ENCODE results near the gene GPR148.

GPR148 gene

DNA sequence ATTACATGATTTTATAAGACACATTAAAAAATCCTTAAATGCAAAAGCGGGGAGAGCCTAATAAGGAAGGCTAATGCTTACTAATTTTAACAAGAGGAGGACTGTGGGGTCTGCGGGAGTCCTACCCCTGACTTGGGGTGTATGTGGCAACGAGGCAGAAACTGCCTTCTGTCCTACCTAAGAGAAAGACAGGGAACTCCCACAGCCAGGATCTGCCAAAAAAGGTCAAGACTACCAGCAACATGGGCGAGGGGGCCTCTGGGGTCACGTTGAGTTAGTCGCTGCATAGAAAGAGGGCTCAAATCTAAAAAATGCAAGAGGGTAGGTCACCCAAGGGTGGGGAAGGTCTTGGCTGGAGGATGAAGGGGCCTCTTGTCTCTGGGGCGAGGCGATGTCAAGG lies 25.9 kb downstream of the GPR148 start:
- DNase-seq = no peak

DNA sequence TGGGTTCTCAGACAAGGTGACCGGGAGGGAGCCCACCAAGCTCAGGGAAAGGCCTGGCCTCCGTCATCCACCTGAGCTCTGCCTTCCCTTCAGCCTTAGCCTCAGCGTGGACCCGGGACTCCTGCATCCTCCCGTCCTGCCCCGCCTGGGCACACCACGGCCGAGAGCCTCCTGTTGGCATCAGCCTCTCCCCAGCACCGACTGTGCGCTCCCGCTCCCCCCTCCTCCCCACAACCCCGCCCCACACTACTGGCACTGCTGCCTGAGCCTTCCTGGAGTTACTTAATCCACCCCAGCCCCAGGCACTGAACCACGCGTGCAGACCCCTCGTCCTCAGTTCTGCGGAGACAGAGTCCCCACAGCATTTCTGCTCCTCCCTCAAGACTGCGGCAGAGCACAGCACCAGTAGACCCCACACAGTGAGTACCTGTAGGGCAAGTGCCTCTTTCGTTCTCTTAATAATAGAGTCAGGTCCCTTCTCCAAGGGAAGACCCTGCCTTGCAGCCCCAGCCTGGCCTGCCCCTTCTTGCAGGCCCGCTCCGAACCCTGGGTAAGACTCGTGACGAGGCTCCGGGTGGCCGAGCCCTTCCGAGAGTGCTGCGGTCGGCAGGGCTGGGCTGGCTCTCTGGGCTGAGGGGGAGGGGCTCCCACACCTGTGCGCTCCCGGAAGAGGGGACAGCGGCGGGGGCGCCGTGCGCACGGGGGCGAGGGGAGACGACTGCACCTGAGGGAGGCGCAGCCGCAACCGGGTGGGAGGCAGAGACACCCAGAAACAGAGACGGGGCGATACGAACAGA lies 26.6 kb downstream of the GPR148 start, which contains the start of gene AMER3:
TSS of gene AMER3 (plus strand) at position 285 of the 797 bp plus-strand sequence. CDS start 6,533 bp downstream, outside the sequence.
- DNase-seq = no peak

DNA sequence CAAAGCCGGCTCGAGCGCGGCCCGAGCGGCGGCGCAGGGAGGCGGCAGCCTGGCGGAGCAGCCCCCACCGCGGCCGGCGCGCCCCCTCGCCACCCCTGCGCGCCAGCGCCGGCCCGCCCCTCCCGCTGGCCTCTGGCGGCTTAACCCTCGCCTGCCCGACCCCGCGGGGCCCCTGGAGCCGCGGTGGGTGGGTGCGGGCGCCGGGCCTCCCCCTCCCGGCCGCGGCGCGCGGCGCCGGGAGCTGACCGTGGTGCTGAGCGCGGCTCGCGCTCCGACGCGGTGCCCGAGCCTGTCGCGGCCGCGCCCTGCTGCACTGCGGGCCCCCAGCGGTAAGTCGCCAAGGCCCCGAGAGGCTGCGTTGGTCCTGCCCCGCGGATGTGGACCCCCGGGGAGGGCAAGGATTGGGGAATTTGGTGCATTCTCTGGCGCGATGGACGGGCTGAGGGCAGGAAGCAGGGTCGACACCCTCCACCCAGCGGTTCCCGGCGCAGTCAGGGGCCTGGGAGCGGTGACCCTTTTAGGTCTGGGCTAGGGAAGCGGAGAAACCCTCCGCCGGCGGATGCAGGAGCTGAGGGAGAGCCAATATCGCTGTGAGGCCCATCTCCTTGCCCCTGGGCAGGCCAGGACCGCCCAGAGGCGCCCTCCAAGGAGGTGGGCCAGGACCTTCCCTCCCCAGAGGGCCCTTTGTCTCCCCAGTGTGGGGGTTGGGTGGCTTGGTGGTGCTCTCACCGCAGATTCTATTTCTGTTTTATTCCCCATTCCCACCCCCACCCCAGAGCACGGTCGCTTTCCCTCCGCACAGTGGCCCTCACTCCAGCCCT lies 27.4 kb downstream of the GPR148 start:
- no peak for DNase-seq

DNA sequence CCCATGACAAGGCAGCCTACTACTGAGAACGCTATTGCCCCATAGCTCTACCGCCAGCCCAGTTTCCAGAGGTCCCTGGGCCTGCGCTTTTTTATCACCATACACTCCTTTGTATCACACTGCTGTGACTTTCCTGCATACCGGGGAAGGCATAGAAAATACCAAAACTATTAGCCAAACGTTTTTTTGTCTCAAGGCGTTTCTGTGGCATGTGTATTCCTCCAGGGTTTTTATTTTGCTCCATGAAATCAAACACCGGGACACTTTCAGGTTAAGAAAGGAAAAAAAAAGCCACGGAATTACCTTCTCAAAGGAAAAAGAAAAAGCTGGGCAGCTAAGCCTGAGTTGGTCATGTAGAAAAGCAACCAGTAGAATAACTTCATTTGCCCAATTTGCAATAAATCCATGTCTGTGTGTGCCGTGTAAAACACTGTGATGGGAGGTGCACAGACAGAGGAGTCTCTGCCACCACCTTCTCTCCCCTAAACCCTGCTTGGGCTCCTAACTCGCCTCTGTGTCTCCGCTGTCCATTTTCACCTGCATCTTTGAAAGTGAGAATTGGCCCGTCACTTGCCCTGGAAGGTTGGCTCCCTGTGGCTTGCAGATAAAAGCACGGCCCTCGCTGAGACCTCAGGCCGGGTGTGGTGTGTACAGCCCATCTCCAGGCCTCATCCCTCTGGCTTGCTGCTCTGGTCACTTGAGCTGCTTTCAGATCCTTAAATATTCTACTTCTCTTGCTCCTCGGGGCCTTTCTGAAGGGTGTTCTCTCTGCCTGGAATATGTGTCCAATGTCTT lies 28.2 kb downstream of the GPR148 start:
- DNase-seq = no peak

DNA sequence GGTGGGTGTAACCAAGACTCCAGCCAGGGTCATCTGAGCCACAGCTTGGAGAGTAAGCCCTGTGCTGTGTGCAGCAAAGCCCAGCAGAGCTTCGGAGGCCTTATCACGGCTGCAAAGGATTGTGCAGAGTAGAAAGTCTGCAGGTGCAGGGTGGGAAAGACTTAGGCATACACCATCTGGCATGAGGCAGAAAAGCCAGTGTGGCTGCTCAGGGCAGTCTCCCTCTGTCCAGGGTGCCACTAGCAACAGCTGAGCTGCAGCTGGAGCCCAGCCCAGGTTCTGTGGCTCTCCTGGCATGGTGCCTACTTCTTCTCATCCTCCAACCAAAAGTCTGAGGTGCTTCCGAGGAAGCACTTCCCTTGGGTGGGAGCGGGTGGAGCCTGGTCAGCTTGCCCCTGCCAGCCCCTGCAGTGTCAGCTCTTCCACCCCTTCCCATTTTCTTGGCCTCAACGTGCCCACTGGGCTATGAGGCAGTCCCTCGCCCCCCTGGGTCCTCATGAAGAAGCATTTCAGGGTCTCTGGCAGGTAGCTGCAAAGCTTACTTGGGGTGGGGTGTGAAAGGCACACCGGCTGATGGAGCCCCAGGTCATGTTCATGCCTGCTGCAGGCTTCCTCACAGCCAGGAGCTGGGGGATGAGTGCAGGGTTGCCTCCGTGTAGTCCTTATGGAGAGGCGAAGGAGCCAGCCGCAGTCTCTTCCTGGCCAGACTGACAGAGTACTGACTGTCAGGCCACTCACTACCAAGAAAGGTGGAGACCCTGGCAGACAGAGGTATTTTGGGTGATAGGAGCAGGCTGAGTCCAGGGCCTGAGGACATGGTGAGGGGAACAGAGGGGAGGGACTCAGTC lies 31.3 kb downstream of the GPR148 start:
- DNase-seq = no peak

DNA sequence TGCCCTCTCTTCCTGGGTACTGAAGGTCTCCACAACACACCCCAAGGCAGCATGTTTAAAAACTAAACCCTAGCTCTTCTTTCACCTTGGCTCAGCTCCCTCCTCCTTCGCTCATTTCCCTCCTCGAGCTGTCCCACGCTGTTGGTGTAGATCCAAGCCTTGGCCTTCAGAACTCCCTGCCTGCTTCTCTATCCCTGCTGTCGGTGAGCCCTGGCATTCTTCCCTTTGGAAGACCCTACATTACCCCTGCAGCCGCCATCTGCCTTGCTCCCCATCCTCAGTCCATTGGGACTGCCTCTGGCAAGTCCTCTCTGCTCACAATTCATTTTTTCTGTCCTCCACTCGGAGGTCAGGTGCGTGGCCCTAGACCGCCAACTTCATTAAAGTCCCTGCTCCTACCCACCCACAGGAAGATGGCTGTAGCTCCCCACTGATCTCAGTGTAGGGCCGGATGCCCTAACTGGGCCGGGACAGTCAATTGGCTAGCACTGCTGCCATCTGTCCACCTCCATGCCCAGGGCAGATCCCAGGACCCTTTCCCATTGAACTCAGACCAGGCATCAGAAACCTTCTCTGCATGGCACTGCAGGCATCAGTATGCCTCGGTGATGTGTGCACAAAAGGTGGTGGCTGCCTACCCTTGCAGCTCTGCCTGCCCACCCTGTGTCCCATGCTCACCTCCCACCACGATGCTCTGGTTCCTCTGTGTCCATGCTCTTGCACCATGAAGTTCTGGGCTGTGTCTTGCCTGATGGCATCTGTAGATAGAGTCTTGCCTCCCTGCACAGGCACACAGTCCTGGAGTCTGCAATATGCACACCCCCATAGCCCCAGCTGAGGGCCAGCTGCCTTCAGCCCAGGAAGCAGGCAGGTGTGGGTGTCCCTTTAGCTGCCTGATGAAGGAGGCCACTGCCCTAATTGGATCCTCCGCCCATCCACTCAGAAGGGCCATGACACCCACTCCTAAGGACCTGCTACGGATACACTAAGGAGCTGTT lies 32.2 kb downstream of the GPR148 start:
- no peak for DNase-seq

DNA sequence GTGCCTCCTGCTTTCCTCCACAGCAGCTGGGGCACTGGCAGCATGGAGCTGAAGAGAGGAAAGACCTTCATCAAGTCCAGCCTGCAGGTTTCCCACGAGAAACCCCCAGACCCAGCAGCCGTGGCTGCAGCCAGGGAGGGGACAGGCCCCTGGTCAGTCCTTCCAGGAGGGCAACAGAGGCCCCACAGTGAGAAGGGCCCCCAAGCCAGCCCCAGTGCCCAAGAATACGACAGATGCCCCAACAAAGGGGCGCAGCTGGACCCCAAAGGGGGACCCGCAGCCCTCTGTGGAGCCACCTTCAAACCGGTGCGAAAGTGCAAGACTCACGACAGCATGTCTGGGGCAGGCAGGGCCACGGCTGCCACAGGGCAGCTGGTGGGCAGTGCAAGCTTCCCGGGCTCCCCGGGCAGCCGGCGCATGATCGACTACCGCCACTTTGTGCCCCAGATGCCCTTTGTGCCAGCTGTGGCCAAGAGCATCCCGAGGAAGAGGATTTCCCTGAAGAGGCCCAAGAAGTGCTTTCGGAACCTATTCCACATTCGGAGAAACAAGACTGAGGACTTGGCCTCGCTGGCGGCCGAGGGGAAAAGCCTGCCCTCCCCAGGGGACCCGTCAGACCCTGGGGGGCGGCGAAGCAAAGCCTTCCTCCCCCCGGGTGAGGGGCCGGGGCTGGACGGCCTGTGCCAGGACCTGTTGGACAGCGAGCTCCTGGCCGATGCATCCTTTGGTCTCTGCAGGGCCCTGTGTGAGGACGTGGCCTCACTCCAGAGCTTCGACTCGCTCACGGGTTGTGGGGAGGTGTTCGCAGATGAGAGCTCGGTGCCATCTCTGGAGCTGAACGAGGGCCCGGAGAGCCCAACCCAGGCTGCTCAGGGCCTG lies 33.4 kb downstream of the GPR148 start:
- no peak for DNase-seq

DNA sequence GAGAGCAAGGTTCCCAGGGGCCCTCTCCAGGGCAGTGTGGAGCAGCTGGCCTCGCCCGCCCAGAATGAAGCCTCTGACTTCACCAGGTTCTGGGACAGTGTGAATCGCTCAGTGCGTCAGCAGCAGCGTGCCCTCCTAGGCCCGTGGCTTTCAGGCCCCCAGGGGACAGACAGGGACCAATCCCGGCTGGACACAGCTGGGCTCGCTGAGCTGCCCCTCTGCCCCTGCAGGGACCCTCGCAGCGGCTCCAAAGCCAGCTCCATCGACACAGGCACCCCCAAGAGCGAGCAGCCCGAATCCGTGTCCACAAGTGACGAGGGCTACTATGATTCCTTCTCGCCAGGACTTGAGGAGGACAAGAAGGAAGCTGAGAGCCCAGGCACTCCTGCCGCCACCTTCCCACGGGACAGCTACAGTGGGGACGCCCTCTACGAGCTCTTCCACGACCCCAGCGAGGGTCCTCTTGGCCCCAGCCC lies 34.1 kb downstream of the GPR148 start:
- no peak for DNase-seq

DNA sequence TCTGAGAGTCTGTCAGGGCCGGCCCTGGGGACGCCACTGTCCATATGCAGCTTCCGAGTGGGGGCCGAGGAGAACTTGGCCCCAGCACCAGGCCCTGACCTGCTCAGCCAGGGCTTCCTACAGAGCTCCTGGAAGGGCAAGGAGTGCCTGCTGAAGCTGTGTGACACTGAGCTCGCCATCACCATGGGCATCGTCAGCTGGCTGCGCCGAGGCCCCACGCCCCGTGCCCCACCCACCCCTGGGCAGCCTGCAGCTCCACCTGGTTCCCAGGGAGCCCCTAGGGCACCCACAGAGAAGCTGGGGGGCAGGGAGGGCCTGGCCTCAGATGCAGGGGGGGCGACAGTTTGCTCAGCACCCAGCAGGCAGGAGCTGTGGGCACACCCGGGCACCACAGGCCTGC lies 34.5 kb downstream of the GPR148 start:
- DNase-seq = no peak

DNA sequence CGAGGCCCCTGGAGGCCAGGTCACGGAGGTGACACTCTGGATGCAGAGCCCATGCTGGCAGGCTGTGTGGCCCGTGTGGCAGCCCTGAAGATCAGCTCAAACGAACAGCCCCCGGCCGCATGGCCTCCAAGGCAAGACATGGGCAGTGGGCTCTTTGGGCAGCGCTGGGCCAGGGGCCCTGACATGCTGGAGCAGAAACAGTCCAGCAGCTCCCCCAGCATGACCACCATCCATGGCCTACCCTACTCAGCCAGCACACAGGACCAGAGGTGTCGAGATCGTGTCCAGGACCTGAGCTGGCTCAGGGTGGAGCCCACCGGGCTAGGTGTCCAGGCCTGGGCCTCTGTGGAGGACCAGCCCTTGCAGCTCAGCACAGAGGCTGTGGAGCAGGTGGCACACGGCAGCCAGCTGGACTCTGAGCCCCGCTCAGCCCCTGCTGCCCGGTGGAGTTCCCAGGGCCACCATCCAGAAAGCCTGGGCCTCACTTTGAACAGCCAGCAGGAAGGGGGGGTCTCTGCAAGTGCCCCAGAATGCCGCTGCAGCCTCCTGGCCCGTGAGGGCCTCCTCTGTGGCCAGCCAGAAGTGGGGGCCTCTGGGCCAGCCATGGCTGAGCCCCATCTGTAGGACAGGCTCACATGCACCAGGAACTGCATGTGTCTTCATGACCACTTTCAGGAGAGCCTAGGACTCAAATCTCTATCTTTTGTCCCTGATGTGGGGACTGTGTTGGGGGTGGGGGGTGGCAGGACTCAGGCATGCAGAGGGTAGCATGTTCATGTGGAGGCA lies 35.4 kb downstream of the GPR148 start:
- DNase-seq = no peak

DNA sequence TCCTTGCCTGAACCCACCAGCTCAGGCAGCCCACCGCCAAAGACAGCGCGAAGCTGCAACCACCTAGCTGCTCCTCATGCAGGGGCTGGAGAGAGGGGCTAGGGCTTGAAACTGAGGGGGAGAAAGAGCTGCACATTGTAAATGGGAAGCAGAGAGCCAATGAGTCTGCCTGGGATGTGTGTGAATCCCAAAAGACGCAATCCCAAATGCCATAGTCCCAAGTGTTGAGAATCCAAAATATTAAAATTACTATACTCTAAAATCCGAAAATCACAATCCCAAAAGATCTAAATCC lies 35.9 kb downstream of the GPR148 start:
- DNase-seq = no peak

DNA sequence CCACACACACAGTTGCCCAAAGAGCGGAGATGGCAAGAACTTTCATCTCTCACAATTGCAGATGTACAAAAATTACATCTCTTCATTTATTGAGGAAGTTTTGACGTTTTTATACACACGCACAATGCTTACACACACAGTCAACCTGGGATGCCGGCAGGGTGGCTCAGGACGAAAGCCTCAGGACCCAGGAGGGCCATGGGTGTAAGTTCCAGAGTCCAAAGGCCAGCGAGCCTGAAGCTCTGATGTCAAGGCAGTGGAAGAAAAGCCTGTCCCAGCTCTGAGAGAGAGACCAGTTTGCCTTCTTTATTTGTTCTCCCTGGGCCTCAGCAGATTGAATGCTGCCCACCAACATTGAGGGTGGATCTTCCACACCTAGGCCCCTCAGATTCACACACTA lies 36.6 kb downstream of the GPR148 start:
- DNase-seq = no peak

DNA sequence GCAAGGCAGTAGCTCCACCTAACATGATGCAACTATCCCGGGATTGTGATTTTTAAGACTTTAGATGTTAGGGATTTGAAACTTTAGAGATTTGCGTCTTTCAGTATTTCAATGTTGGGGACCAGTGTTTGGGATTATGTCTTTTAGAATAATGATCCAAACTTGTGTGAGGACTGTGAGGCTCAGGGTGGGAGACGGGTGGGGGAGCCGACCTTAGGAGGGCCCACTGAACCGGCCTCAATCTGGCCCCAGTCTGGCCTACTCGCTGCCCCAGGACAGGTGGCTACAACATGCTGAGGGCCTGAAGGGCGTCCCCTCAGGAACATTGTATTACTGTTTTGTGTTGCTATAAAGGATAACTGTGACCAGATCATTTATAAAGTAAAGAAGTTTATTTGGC lies 37.2 kb downstream of the GPR148 start:
- DNase-seq = no peak

DNA sequence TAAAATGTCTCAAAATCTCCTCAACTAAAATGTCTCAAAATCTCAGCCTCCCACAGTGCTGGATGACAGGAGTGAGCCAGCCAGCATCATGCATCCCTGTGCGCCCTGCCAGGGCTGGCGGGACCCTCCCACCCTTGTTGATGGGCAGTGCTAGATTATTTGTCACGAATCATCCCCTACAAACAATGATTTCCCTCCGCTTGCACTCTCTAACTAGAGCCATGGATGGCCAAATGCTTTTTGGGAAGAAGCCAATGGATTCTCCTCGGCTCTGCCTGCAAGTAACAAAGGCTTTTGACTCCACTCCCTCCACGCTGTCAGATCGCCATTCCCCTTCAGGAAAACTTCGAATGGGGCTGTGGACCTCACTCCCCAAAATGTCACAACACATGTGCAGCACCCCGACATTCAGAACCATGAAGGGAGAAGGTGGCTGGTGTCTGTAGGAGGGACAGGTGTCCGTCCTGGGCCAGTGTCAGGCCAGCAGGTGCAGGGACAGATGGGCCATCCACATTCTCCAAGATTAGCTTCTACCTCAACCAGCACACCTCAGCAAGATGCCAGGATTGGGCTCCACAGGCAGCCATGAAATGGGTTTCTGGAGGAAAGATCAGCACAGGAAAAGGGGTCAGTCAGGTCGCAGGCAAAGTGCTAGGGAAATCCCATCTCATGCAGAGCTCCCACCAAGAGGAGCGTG lies 38.0 kb downstream of the GPR148 start:
- no peak for DNase-seq

DNA sequence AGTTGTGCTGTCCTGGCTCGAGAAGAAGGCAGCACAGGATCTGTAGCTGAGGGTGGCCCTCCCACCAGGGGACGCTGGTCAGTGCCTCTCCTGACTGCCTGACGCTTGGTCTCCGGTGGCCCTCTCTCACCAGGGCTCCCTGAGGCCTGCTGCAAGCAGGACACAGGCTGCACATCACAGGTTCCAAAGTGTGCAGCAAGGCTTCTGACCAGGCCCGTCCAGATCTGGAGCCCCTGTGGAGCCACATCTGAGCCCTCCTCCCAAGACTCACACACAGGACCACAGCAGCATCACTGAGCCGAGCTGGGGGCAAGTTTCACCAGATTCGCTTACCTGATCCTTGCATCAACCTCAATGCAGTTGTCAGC lies 38.5 kb downstream of the GPR148 start:
- no peak for DNase-seq

DNA sequence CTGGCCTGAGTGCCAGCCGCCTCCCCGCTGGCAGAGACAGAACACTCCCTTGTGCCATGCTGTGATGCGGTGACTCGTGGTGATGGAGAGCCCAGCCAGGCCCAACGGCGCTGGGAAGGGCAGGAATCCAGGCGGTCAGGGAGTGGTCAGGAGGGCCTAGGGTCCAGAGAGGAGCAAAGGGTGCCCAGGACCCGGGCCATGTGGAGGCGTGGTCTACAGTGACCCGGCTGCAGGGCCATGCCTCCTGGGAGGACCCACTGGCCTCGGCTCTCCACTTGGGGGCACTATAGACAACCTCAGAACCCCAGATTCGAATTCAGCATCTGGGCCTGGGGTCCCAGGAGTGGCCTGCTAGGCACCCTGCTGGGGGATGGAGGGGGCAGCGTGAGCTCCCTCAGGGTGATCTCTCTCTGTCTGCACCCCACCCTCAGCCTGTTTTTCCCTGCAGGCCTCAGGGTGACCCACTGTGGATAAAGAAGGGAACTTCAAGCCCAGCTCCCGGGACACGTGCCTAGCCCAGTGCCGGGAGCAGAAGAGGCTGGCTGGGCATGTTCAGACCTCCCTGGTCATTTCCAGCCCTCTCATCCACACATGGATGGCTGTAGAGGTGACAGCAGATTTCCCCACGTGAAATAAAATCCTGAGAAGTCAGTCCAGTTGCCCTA lies 39.5 kb downstream of the GPR148 start:
- DNase-seq = no peak

DNA sequence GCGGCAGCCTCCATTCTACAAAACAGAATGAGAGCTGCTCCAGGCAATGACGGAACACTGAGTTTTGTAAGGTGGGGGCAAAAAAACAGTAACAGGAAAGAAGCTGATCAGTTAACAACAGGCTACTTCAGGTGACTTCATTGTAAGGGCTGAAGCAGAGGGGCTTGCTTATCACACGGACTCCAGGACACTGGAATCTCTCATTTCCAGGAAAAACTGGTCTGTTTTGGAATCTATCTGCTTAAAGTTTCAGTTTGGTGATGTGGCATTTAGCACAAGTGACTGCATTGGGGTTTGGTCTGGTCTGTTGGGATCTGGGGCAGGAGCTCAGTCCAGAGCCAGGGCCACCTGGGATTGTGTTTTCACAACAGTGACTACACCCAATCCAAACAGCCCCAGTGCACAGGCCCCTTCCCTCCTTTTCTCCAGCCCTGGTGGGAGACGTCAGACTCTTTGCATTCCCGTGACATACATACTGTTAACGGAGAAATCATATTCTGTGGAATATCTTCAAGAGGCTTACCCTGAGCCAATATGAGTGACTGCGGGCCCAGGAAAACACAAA lies 40.6 kb downstream of the GPR148 start:
- no peak for DNase-seq

DNA sequence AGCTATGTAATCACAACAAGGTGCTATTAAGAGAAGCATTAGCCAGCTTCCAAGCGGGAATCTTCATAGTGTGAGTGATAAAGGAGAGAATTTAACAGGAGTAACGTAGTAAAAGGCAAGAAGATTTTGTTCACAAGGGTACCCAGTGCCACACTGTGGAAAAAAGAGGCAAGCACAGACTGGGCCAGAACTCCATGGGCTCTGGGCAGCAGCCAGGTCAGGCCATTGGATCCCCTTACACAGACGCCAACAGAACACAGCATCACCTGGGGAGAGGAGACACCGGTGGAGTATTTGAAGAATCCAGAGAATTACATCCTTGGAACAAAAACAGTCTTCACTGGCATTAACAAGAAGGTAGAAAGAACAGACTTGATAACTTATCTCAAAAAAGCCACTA lies 47.7 kb downstream of the GPR148 start:
- DNase-seq = no peak

All from CD4-positive, alpha-beta T cell treated with Interleukin-4 for 1 hour (primary cell).